IPS-18c (cell line): ENCODE data around the gene TRMU.
"Not testable (repeated sequence)": the region's sequence is repeated elsewhere in the genome, so short reads cannot be mapped to it uniquely, and the experiment has no call there.

Experiments used
- H3K4me3 ChIP-seq: 2 replicates; pipeline ENCODE4 v1.7.0; 2013; ENCODE audit warnings: low read depth, mild to moderate bottlenecking, low read length, moderate library complexity; ENCODE audit not compliant: insufficient read depth
- H3K9me3 ChIP-seq: one replicate; pipeline ENCODE4 v1.6.1; 2013; ENCODE audit warnings: mild to moderate bottlenecking, low read length, moderate library complexity; ENCODE audit not compliant: control insufficient read depth, insufficient read depth

Gene TRMU

DNA sequence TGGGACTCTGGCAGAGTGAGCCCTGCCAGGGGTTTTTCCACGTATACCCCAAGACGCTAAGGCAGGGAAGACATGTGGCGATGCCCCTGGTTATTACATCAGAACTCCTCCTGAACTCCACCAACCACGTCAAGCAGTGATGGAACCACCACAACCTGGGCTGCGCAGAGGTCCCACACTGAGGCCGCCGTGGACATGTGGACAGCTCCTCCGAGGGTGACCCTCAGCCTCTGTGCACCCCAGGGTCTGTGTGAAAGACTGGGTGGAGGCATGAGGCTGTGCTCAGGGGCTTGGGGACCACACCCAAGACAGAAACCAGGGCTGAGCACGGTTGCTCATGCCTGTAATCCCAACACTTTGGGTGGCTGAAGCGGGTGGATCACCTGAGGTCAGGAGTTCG, 52.2 kb downstream of the TRMU start:
- H3K9me3 ChIP-seq: no peaks in the 10 kb centered on the region
- no peak overlapping the region for H3K4me3 ChIP-seq

- Histone ChIP-seq H3K9me3 (no peaks in the 10 kb centered on the region), H3K4me3 (no peak overlapping the region)
These were observed 53.1 kb downstream of the TRMU start for GRCh38 chr22:46388647-46389046.

DNA sequence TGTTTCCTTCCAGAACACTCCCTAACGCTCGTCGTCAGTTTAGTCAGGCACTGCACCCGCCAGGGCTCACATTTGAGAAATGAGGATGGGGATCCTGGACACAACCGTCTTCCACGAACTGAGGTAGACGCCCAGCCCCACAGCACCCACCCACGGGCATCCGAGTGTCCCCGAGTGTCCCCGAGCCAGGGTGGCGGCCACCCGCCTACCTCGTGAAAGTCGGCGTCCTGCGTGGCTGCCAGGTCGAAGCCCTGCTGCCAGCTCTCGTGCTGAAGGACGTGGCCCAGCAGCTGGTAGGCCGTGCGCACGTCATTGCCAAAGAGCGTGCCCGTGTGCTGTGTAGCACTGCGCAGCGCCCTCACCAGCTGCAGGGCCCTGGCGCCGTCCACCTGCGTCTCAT, 53.6 kb downstream of the TRMU start:
- H3K4me3 ChIP-seq: no peak overlapping the region
- H3K9me3 ChIP-seq: no peaks in the 10 kb centered on the region

- Histone ChIP-seq H3K9me3 (no peaks in the 10 kb centered on the region), H3K4me3 (no peak overlapping the region)
These were observed 54.7 kb downstream of the TRMU start for GRCh38 chr22:46390105-46390651.

GRCh38 chr22:46390652-46391301, 55.3 kb downstream of the TRMU start:
- H3K4me3 ChIP-seq: no peak overlapping the region

GRCh38 chr22:46391486-46392136, 56.1 kb downstream of the TRMU start:
- H3K4me3 ChIP-seq: no peak overlapping the region
- no peaks in the 10 kb centered on the region for H3K9me3 ChIP-seq

More at GRCh38 chr22:46390652-46391301, 55.3 kb downstream of the TRMU start:
- H3K9me3 ChIP-seq: no peaks in the 10 kb centered on the region

- H3K4me3 ChIP-seq: no peak overlapping the region
- H3K9me3 ChIP-seq: no peaks in the 10 kb centered on the region
These were observed 56.8 kb downstream of the TRMU start for GRCh38 chr22:46392137-46392844.

- H3K4me3 ChIP-seq: no peak overlapping the region
These were observed 58.4 kb downstream of the TRMU start for GRCh38 chr22:46393873-46394272.

GRCh38 chr22:46394622-46395021, 59.1 kb downstream of the TRMU start:
- no peaks in the 10 kb centered on the region for H3K9me3 ChIP-seq
- no peak overlapping the region for H3K4me3 ChIP-seq

More at GRCh38 chr22:46393873-46394272, 58.4 kb downstream of the TRMU start:
- no peaks in the 10 kb centered on the region for H3K9me3 ChIP-seq

- no peak overlapping the region for H3K4me3 ChIP-seq
These were observed 59.6 kb downstream of the TRMU start for GRCh38 chr22:46395145-46395544.

DNA sequence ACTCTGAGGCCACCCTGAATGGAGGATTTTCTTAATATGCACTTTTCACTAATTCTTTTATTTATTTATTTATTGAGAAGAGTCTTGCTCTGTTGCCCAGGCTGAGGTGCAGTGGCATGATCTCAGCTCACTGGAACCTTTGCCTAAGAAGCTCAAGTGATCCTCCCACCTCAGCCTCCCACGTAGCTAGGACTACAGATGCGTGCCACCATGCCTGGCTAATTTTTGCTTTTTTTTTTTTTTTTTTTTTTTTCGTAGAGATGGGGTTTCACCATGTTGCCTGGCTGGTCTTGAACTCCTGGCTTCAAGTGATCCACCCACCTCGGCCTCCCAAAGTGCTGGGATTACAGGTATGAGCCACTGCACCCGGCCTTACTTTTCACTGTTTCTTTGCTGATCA, 61.5 kb downstream of the TRMU start:
- H3K9me3 ChIP-seq, H3K4me3 ChIP-seq: not testable (repeated sequence)

More at GRCh38 chr22:46395145-46395544, 59.6 kb downstream of the TRMU start:
- no peaks in the 10 kb centered on the region for H3K9me3 ChIP-seq

DNA sequence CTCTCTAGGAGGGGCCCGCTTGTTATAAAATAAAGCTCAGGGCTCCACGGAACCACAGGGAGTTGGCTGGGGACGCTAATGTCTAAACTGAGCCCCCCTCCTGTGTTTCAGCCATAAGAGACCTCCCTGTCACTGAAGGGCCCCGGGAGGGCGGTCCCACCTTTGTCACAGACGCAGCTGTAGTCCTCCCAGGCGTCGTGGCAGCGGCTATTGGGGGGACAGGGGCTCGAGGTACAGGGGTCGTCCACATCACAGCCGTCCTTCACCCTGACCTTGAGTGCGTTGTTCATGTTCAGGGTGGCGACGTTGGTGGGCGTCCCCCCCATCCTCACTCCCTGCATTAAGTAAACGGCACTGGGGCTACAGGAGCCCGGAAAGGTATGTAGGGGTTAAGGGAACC, 62.0 kb downstream of the TRMU start:
- H3K4me3 ChIP-seq: no peak overlapping the region
- no peaks in the 10 kb centered on the region for H3K9me3 ChIP-seq

DNA sequence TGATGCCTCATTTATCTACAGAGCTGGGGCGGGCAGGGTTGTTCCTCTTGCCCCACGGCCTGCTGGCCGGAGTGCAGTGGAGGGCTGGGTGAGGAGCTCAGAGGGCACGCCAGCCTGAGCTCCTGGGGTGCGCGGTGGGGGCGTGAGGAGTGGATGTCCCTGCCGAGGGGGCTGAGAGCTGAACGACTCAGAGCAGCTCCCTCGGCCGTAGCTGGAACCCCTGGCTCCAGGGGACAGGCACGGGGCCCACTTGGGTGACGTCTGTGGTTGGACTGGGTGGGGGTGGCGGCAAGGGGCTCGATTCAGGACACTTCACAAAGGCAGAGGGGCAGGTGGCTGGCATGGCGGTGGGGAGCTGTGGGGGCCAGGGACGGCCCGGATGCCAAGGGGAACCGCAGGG, 62.4 kb downstream of the TRMU start:
- no peaks in the 10 kb centered on the region for H3K9me3 ChIP-seq
- H3K4me3 ChIP-seq: no peak overlapping the region

- Histone ChIP-seq H3K4me3 (no peak overlapping the region), H3K9me3 (no peaks in the 10 kb centered on the region)
These were observed 63.9 kb downstream of the TRMU start for GRCh38 chr22:46399251-46400024.

GRCh38 chr22:46401370-46401769, 65.9 kb downstream of the TRMU start:
- H3K9me3 ChIP-seq: no peaks in the 10 kb centered on the region
- H3K4me3 ChIP-seq: no peak overlapping the region

- Histone ChIP-seq H3K4me3 (no peak overlapping the region), H3K9me3 (no peaks in the 10 kb centered on the region)
These were observed 67.0 kb downstream of the TRMU start for GRCh38 chr22:46402505-46402904.

DNA sequence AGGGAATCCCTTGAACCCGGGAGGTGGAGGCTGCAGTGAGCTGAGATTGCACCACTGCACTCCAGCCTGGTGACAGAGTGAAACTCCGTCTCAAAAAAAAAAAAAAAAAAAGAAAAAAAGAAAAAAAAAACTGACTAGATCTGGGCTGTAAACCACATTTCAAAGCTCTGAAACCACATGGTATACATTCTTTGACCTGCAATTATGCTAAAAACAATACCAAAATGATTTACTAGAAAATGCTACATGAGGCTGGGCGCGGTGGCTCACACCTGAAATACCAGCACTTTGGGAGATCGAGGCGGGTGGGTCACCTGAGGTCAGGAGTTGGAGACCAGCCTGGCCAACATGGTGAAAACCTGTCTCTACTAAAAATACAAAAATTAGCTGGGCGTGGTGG, 68.4 kb downstream of the TRMU start:
- not testable (repeated sequence) for H3K9me3 ChIP-seq, H3K4me3 ChIP-seq
